ENCODE measurements around the gene LRBA.

DNA sequence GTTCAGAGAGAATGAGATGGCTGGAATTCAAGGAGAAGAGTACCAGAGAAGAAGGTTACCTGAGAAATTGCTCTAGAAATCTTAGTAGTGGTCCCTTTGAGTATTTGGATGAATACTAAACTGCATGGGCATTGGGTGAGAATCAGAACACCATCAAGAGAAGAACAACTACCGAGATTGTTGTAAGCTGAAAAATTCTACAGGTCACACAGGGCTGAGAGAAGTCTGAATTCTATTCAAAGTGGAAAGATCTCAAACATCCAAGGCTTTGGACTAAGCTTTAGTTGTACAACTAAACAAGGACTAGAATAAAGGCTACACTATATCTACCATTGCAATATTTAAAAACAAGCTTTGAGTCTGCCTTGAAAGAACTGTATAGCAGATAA is 40.8 kb downstream of the LRBA start:
- no peak for TF ChIP-seq CTCF (IDR thresholded peaks at IDR 0.05; ENCODE audit: low read length)
- no peak for TF ChIP-seq EZH2 (optimal IDR thresholded peaks at IDR 0.05; ENCODE audit: low read depth, low read length)
- no peak for TF ChIP-seq EZH2phosphoT487 (IDR thresholded peaks at IDR 0.05; ENCODE audit: low read length)

All from MM.1S (cell line).